SH-SY5Y (cell line): ENCODE measurements around the gene KDM4C.

Source experiments
- GATA2 ChIP-seq: IDR thresholded peaks from 2 replicates; pipeline ENCODE4 v1.6.1; 2011; ENCODE audit warnings: mild to moderate bottlenecking, low read depth, low read length
- GATA3 ChIP-seq: IDR thresholded peaks from 2 replicates; pipeline ENCODE4 v1.6.1; 2011; ENCODE audit warnings: low read depth, mild to moderate bottlenecking, low read length, moderate library complexity

The KDM4C gene

GRCh38 chr9:7093040-7093439 lies 335.3 kb downstream of the KDM4C start:
- TF ChIP-seq GATA2: no peak

GRCh38 chr9:7094052-7094451 lies 336.3 kb downstream of the KDM4C start:
- no peak for TF ChIP-seq GATA3
- TF ChIP-seq GATA2: no peak

- TF ChIP-seq GATA2 (no peak), GATA3 (no peak)
These were observed 336.8 kb downstream of the KDM4C start for GRCh38 chr9:7094576-7094975.

- no peak for TF ChIP-seq GATA2
- no peak for TF ChIP-seq GATA3
These were observed 337.3 kb downstream of the KDM4C start for GRCh38 chr9:7095058-7095457.

- TF ChIP-seq GATA2 (no peak), GATA3 (no peak)
These were observed 339.4 kb downstream of the KDM4C start for GRCh38 chr9:7097040-7097715.

GRCh38 chr9:7097785-7098752 lies 340.3 kb downstream of the KDM4C start:
- TF ChIP-seq GATA3 (no peak), GATA2 (no peak)

- TF ChIP-seq GATA2 (no peak), GATA3 (no peak)
These were observed 345.6 kb downstream of the KDM4C start for GRCh38 chr9:7103367-7103766.

GRCh38 chr9:7103771-7104170 lies 346.0 kb downstream of the KDM4C start:
- TF ChIP-seq GATA3 (no peak), GATA2 (no peak)

GRCh38 chr9:7104625-7105024 lies 346.9 kb downstream of the KDM4C start:
- TF ChIP-seq GATA3 (no peak), GATA2 (no peak)

GRCh38 chr9:7105095-7105494 lies 347.3 kb downstream of the KDM4C start:
- no peak for TF ChIP-seq GATA3
- no peak for TF ChIP-seq GATA2

- TF ChIP-seq GATA2 (no peak), GATA3 (no peak)
These were observed 351.2 kb downstream of the KDM4C start for GRCh38 chr9:7108936-7109335.

- TF ChIP-seq GATA2 (no peak), GATA3 (no peak)
These were observed 353.6 kb downstream of the KDM4C start for GRCh38 chr9:7111413-7111812.

- TF ChIP-seq GATA2 (no peak), GATA3 (no peak)
These were observed 357.8 kb downstream of the KDM4C start for GRCh38 chr9:7115606-7116005.

GRCh38 chr9:7117676-7118561 lies 360.1 kb downstream of the KDM4C start:
- TF ChIP-seq GATA3: no peak
- no peak for TF ChIP-seq GATA2
